GM06990 (cell line): Measurements from ENCODE around the gene C2orf80.
"Not testable (repeated sequence)": the region's sequence is repeated elsewhere in the genome, so short reads cannot be mapped to it uniquely, and the experiment has no call there.

ENCODE experiments used
- DNase-seq: peaks from one replicate; pipeline ENCODE4 v3.0.0-alpha.2; 2011; ENCODE audit not compliant: insufficient read length; ENCODE audit errors: extremely low read depth
- H3K27me3 ChIP-seq: replicated peaks from 2 replicates; pipeline ENCODE4 v1.6.0; 2011; ENCODE audit warnings: low read length; ENCODE audit not compliant: control insufficient read depth, insufficient read depth
- H3K36me3 ChIP-seq: 2 replicates; pipeline ENCODE4 v1.5.1; 2011; ENCODE audit warnings: low read length; ENCODE audit not compliant: control insufficient read depth, insufficient read depth
- H3K4me3 ChIP-seq: replicated peaks from 2 replicates; pipeline ENCODE4 v1.5.1; 2011; ENCODE audit warnings: low read depth, mild to moderate bottlenecking, control low read depth, low read length
- TF ChIP-seq, protein P1 (sequence below): IDR thresholded peaks from 2 replicates; pipeline ENCODE4 v1.5.1; 2011; ENCODE audit warnings: low read length, control low read depth, mild to moderate bottlenecking, inconsistent platforms; ENCODE audit not compliant: insufficient read depth, poor library complexity, severe bottlenecking

Gene C2orf80

DNA sequence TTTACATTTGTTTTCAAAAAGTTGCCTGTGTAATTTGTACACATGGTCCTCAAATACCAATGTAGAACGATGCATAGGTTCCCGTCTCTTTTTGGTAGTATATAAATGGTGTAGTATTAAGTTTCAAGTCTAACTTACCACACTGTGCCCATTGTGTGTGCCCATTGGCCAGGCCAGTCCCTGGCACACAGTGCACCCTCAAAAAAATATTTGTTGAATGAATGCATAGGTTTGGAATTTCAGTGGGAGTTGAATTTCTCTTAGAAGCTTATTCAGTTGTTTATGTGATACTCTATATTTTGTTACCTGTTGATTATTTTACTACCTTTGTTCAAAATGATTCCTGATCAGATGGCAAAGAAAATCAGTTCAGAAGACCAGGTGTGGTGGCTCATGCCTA is 35.0 kb upstream of the C2orf80 start:
- no peak overlapping the region for H3K4me3 ChIP-seq
- TF ChIP-seq, protein P1, sequence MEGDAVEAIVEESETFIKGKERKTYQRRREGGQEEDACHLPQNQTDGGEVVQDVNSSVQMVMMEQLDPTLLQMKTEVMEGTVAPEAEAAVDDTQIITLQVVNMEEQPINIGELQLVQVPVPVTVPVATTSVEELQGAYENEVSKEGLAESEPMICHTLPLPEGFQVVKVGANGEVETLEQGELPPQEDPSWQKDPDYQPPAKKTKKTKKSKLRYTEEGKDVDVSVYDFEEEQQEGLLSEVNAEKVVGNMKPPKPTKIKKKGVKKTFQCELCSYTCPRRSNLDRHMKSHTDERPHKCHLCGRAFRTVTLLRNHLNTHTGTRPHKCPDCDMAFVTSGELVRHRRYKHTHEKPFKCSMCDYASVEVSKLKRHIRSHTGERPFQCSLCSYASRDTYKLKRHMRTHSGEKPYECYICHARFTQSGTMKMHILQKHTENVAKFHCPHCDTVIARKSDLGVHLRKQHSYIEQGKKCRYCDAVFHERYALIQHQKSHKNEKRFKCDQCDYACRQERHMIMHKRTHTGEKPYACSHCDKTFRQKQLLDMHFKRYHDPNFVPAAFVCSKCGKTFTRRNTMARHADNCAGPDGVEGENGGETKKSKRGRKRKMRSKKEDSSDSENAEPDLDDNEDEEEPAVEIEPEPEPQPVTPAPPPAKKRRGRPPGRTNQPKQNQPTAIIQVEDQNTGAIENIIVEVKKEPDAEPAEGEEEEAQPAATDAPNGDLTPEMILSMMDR: no peak
- H3K27me3 ChIP-seq: no peaks in the 10 kb centered on the region
- DNase-seq: no peak
- no peaks in the 10 kb centered on the region for H3K36me3 ChIP-seq

DNA sequence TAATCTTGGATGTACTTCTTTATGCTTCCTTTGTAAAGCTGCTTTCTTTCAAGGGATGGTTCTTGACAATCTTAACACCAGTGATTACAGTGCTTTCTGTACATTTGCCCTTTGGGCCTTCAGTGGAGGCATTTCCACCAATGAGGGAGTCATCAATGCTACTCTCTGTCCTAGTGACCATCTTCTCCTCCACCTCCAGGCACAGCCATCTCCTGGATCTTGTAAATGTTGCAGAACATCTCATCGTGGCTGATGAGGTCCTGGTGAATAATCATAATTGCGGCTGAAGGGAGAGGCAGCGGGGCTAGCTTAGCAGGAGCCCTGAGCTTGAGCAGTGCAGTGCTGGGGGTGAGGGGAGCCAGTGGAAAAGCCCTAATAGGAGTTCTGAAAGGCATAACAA is 32.5 kb upstream of the C2orf80 start:
- TF ChIP-seq, protein P1: no peak

DNA sequence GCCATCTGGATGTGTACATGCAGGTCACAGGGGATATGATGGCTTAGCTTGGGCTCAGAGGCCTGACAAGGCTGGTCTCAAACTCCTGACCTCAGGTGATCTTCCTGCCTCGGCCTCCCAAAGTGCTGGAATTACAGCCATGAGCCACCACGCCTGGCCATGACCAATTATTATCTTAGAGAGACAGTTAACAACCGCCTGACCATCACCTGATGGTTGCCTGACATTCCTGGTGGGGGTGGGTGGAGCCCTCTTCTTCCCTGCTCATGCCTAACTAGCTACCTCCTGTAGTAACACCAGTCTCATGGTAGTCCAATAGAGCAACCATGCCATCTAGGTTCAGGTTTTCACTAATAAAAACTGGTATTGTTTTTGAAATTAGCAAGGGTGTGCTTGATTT is 32.0 kb upstream of the C2orf80 start:
- H3K27me3 ChIP-seq, H3K4me3 ChIP-seq, H3K36me3 ChIP-seq, DNase-seq: not testable (repeated sequence)

More for the DNA sequence above, 32.5 kb upstream of the C2orf80 start:
- no peak for DNase-seq
- Histone ChIP-seq H3K27me3 (no peaks in the 10 kb centered on the region), H3K36me3 (no peaks in the 10 kb centered on the region), H3K4me3 (no peak overlapping the region)

DNA sequence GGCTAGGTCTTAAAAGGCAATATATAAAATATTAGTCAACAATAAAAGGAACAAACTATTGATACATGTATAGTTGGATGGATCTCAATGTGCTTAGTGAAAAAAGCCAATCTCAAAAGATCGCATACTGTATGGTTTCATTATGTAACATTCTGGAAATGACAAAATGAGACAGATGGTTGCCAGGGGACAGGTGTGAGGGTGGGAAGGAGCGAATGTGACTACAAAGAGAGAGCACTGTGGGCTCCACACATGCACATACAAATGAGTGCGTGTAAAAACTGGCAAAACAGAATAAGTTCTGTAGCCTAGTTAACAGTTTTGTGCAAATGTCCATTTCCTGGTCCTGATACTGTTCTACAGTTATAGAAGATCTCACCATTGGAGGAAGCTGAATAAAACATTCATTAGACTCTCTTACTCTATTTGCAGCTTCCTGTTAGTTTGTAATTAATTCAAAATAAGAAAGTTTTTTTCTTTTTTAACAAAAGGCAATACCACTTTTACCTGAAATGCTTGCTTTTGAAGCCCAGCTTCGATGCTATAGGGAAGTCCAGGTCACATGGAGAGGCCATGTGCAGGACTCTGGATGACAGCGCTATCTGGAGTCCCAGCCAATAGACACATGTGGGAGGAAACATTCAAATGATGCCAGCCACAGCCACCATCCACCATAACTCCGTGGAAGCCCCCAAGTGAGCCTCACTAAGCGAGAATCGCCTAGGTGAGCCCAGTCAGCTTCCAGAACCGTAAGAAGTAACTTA is 21.0 kb upstream of the C2orf80 start:
- no peak for DNase-seq

DNA sequence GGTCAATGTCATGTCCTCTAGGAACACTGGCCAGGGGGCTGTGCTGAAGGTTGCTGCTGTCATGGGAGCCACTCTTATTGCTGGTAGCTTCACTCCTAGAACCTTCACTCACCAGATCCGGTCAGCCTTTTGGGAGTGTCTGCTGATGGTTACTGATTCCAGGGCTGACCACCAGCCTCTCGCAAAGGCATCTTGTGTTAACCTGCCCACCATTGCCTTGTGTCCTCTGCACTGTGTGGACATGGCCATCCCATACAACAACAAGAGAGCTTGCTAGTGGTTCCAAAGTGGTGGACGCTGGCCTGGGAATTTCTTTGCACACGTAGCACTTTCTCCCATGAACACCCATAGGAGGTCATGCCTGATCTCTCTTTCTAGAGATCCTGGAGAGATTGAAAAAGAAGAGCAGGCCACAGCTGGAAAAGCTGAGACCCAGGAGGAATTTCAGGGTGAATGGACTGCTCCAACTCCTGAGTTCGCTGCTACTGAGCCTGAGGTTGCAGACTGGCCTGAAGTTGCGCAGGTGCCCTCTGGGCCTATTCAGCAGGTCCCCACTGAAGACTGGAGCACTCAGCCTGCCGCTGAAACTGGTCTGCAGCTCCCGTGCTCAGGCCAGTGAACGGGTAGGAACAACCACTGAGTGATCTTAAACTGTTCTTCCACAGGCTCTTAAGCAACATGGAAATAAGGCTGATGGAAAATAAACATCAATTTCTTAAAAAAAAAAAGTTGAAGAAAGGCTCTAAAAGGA is 18.7 kb upstream of the C2orf80 start:
- no peaks in the 10 kb centered on the region for H3K36me3 ChIP-seq
- DNase-seq: no peak
- TF ChIP-seq, protein P1: no peak
- H3K27me3 ChIP-seq: no peaks in the 10 kb centered on the region; the same call in 1 of the 2 replicates
- H3K4me3 ChIP-seq: no peak overlapping the region

More for the DNA sequence above, 21.0 kb upstream of the C2orf80 start:
- TF ChIP-seq, protein P1: no peak
- H3K36me3 ChIP-seq: no peaks in the 10 kb centered on the region
- no peak overlapping the region for H3K4me3 ChIP-seq
- H3K27me3 ChIP-seq: no peaks in the 10 kb centered on the region; the same call in 1 of the 2 replicates

DNA sequence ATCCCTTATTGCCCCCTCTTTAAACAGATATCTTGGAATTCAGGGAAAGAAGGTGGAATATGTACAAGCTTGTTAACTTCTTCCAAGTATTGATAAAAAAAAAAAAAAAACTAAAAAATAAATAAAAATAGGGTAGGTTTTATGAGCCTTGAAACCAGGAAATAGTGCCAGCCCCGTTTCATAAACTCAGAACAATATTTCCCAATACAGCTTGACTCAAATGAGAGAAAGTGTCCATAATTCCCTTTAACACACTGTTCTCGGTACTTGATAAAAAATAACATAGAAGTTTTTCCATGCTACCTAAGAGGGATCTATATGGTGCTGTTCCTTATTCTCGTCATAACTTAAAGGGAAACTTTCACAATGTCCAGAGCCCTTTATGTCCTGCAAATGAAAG is 17.9 kb upstream of the C2orf80 start:
- Histone ChIP-seq H3K4me3 (no peak overlapping the region), H3K27me3 (no peaks in the 10 kb centered on the region; the same call in 1 of the 2 replicates), H3K36me3 (no peaks in the 10 kb centered on the region)
- TF ChIP-seq, protein P1: no peak
- no peak for DNase-seq
